Measurements from ENCODE around the gene ADAM10.

Gene ADAM10

GRCh38 chr15:58555162-58556027 lies 194.1 kb downstream of the ADAM10 start:
- TF ChIP-seq CTCF (IDR thresholded peaks at IDR 0.05): no peak
- Histone ChIP-seq H3K27ac (no peak overlapping the region), H3K4me3 (no peak overlapping the region)
- DNase-seq (ENCODE audit: low spot score): no peak

GRCh38 chr15:58554758-58555157 lies 194.7 kb downstream of the ADAM10 start:
- Histone ChIP-seq H3K27ac (no peak overlapping the region), H3K4me3 (no peak overlapping the region)
- no peak for TF ChIP-seq CTCF (IDR thresholded peaks at IDR 0.05)
- no peak for DNase-seq (ENCODE audit: low spot score)

GRCh38 chr15:58553365-58553918 lies 196.1 kb downstream of the ADAM10 start:
- DNase-seq (ENCODE audit: low spot score): no peak
- Histone ChIP-seq H3K27ac (no peak overlapping the region), H3K4me3 (no peak overlapping the region)
- no peak for TF ChIP-seq CTCF (IDR thresholded peaks at IDR 0.05)

DNA sequence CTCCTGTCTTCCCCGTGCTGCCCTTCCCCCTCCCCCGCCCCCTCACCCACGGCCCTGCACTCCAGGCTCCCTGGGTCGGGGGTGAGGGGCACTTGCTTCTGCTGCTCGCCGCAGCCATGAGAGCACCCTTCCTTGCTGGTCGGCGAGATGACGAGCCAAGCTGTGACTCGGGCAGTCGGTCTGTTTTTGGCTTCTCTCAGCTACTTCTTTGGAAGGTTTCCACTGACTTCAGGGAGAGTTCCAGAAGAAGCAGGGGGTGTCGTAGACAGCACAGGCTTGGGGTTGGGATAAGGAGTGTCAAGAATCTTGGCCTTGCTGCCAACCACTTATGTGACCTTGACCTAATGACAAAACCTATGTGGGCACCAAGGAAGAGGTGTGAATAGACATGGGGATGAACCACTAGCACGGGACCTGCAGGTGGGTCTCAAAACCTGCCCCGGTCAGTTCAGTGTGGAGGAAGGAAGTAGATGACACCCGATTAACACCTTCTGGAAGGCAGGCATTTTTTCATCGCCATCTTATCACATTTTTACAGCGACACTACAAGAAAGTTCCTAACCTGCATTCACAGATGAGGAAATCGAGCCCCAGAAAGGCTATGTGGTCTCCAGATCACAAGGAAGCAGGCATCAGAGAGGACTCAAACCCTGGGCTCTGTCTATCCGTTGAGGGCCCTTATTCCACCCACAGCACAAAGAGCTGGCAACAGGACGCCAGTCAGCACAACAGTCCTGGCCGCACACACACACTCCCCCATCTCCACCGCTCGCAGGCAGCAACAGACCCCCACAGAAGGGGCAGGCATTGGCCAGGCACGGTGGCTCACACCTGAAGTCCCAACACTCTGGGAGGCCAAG lies 196.8 kb downstream of the ADAM10 start:
- no peak for TF ChIP-seq CTCF (IDR thresholded peaks at IDR 0.05)
- DNase-seq (ENCODE audit: low spot score): no peak
- peak overlapping the region; percentile 65 for H3K4me3 ChIP-seq

GRCh38 chr15:58551764-58552504 lies 197.6 kb downstream of the ADAM10 start:
- TF ChIP-seq CTCF (IDR thresholded peaks at IDR 0.05): no peak
- H3K27ac ChIP-seq: peak overlapping the region; percentile 5 to 69
- DNase-seq (ENCODE audit: low spot score): no peak
- peak overlapping the region; percentile 65 for H3K4me3 ChIP-seq

More for the DNA sequence above, 196.8 kb downstream of the ADAM10 start:
- H3K27ac ChIP-seq: peak overlapping the region; percentile 5 to 69

DNA sequence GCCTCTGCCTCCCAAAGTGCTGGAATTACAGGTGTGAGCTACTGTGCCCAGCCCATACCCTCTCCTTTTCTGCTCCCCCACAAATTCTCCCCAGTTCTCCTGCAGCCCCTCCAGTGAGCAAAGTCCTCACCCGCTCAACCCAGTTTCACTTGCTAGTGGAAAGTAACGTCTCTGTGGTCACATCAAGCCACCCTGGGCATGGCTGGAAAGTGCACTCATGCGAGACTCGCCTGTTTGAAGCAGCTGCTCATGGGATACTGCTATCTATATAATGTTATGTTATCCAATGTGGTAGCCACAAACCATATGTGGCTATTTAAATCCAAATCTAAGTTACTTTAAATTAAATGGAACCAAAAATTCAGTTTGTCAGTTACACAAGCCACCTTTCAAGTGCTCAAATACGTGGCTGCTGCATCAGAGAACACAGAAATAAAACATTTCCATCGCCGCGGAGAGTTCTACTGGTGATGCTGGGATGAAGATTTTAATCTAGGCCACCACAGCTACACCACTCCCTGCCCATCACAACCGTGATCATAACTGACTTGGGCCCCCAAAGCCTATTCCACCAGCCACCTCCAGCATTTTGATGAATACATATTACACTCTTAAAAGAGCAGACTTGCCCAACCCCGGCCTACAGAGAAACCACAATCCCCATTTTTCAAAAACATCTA lies 198.3 kb downstream of the ADAM10 start:
- no peak overlapping the region for H3K27ac ChIP-seq
- TF ChIP-seq CTCF (IDR thresholded peaks at IDR 0.05): no peak
- no peak overlapping the region for H3K4me3 ChIP-seq
- DNase-seq (ENCODE audit: low spot score): no peak

All from coronary artery (tissue), 2 donors.